Loucy (cell line): ENCODE data around the gene SYNGR4.

Experiments
- CTCF ChIP-seq: fragments of 200-600 bp; sonication (generic); conservative IDR thresholded peaks from 2 replicates; pipeline ENCODE4 v1.5.1; 2014; ENCODE audit warnings: mild to moderate bottlenecking, antibody characterized with exemption, low read length
- EZH2phosphoT487 ChIP-seq: fragments of 200-600 bp; IDR thresholded peaks from 2 replicates; pipeline ENCODE4 v1.6.1; 2018; ENCODE audit warnings: antibody characterized with exemption, mild to moderate bottlenecking, moderate library complexity, borderline replicate concordance

GRCh38 chr19:48367855-48368254 lies 3.7 kb downstream of the SYNGR4 start:
- TF ChIP-seq CTCF (no peak), EZH2phosphoT487 (no peak)
